Left kidney (tissue), 2 donors: Measurements from ENCODE around the gene NFKB1. TPM values are rescaled to one million over a fixed set of nuclear protein-coding genes. Genes with fewer than 3 reads are reported as not detected.

Source experiments
- DNase-seq: peaks from one replicate; pipeline ENCODE4 v3.0.0-alpha.2; 2013
- polyA plus RNA-seq: library from polyadenylated mRNA; unstranded; fragments of 120-200 nt; gene quantifications from one replicate; pipeline ENCODE4 v1.2.1, GENCODE V29; 2013; ENCODE audit not compliant: insufficient read length

The NFKB1 gene
- polyA plus RNA-seq, 1 donor = 25.4 TPM

- no peak for DNase-seq
Measured at GRCh38 chr4:102624505-102624904, 123.3 kb downstream of the NFKB1 start.

GRCh38 chr4:102625232-102625930, 124.2 kb downstream of the NFKB1 start:
- no peak for DNase-seq

- no peak for DNase-seq
Measured at GRCh38 chr4:102627831-102628523, 126.8 kb downstream of the NFKB1 start.

GRCh38 chr4:102629673-102630072, 128.5 kb downstream of the NFKB1 start:
- no peak for DNase-seq

- no peak for DNase-seq
Measured at GRCh38 chr4:102631616-102632015, 130.5 kb downstream of the NFKB1 start.

- DNase-seq = no peak
Measured at GRCh38 chr4:102632241-102633065, 131.3 kb downstream of the NFKB1 start.

- no peak for DNase-seq
Measured at GRCh38 chr4:102633100-102633499, 131.9 kb downstream of the NFKB1 start.

GRCh38 chr4:102637391-102637790, 136.2 kb downstream of the NFKB1 start:
- DNase-seq = no peak

- no peak for DNase-seq
Measured at GRCh38 chr4:102638621-102639020, 137.5 kb downstream of the NFKB1 start.

- no peak for DNase-seq
Measured at GRCh38 chr4:102639598-102639997, 138.4 kb downstream of the NFKB1 start.

GRCh38 chr4:102640669-102641068, 139.5 kb downstream of the NFKB1 start:
- DNase-seq = no peak

- no peak for DNase-seq
Measured at GRCh38 chr4:102641793-102642192, 140.6 kb downstream of the NFKB1 start.

GRCh38 chr4:102642631-102643298, 141.6 kb downstream of the NFKB1 start:
- DNase-seq = no peak

GRCh38 chr4:102647117-102647516, 146.0 kb downstream of the NFKB1 start:
- no peak for DNase-seq

GRCh38 chr4:102657206-102657605, 156.0 kb downstream of the NFKB1 start:
- no peak for DNase-seq

GRCh38 chr4:102663073-102663472, 161.9 kb downstream of the NFKB1 start:
- no peak for DNase-seq

- DNase-seq = no peak
Measured at GRCh38 chr4:102665527-102665926, 164.4 kb downstream of the NFKB1 start.

Other genes starting within 250 kb of the NFKB1 start
- gene SLC39A8, start 155.9 kb upstream of the NFKB1 start, polyA plus RNA-seq = 18.8 TPM